Measurements from ENCODE around the gene ZDHHC3.

ZDHHC3 gene

GRCh38 chr3:44976002-44976815 is at the start of gene ZDHHC3, which contains the start of gene EXOSC7:
TSS of gene ZDHHC3 (minus strand) at chr3:44976174. CDS start at chr3:44959436, 16,738 bp downstream.
TSS of gene EXOSC7 (plus strand) at chr3:44976244. CDS start at chr3:44976278, 34 bp downstream.
- peak; percentile 92 for DNase-seq

- DNase-seq = no peak
These were observed 48.7 kb upstream of the ZDHHC3 start for GRCh38 chr3:45024542-45025255.

- DNase-seq = no peak
These were observed 47.7 kb upstream of the ZDHHC3 start for GRCh38 chr3:45023675-45024074.

GRCh38 chr3:45021524-45022297 is 45.7 kb upstream of the ZDHHC3 start:
- no peak for DNase-seq

GRCh38 chr3:45020534-45020933 is 44.6 kb upstream of the ZDHHC3 start:
- no peak for DNase-seq

GRCh38 chr3:45017821-45018220 is 41.8 kb upstream of the ZDHHC3 start:
- DNase-seq = no peak

GRCh38 chr3:45016916-45017315 is 40.9 kb upstream of the ZDHHC3 start:
- no peak for DNase-seq

- DNase-seq = no peak
These were observed 36.6 kb upstream of the ZDHHC3 start for GRCh38 chr3:45012577-45012976.

- DNase-seq = peak; percentile 81
These were observed 36.0 kb upstream of the ZDHHC3 start for GRCh38 chr3:45011756-45012508.

- DNase-seq = no peak
These were observed 34.9 kb upstream of the ZDHHC3 start for GRCh38 chr3:45010811-45011333.

- no peak for DNase-seq
These were observed 33.9 kb upstream of the ZDHHC3 start for GRCh38 chr3:45009868-45010267.

- DNase-seq = no peak
These were observed 32.1 kb upstream of the ZDHHC3 start for GRCh38 chr3:45008117-45008516.

- DNase-seq = no peak
These were observed 31.1 kb upstream of the ZDHHC3 start for GRCh38 chr3:45007091-45007490.

GRCh38 chr3:45003859-45004258 is 27.9 kb upstream of the ZDHHC3 start:
- no peak for DNase-seq

- no peak for DNase-seq
These were observed 27.4 kb upstream of the ZDHHC3 start for GRCh38 chr3:45003406-45003805.

- no peak for DNase-seq
These were observed 26.7 kb upstream of the ZDHHC3 start for GRCh38 chr3:45002720-45003119.

- no peak for DNase-seq
These were observed 26.2 kb upstream of the ZDHHC3 start for GRCh38 chr3:45002139-45002660.

- DNase-seq = no peak
These were observed 25.8 kb upstream of the ZDHHC3 start for GRCh38 chr3:45001738-45002137.

- DNase-seq = no peak
These were observed 24.8 kb upstream of the ZDHHC3 start for GRCh38 chr3:45000823-45001222.

- no peak for DNase-seq
These were observed 23.8 kb upstream of the ZDHHC3 start for GRCh38 chr3:44999782-45000181.

GRCh38 chr3:44996556-44996969 is 20.6 kb upstream of the ZDHHC3 start:
- no peak for DNase-seq

- DNase-seq = no peak
These were observed 19.3 kb upstream of the ZDHHC3 start for GRCh38 chr3:44995142-44995770.

Data from RPMI8226 (cell line).